ENCODE data around the gene IFT57. TPM values are rescaled to one million over a fixed set of nuclear protein-coding genes. Genes with fewer than 3 reads are reported as not detected.
A peak's percentile ranks its signal among the peaks of the same experiment; 100 is the strongest.
"Not testable (repeated sequence)": the region's sequence is repeated elsewhere in the genome, so short reads cannot be mapped to it uniquely, and the experiment has no call there.

IFT57 gene
- total RNA-seq, 1 donor from 2014 or later, result 43.4 TPM

- DNase-seq (ENCODE audit: low read depth), result no peak
These were observed 57.8 kb downstream of the IFT57 start for GRCh38 chr3:108164391-108164790.

- no peak for DNase-seq (ENCODE audit: low read depth)
These were observed 62.4 kb downstream of the IFT57 start for GRCh38 chr3:108159865-108160264.

- DNase-seq (ENCODE audit: low read depth), result no peak
These were observed 63.1 kb downstream of the IFT57 start for GRCh38 chr3:108159105-108159504.

GRCh38 chr3:108158251-108158650 is 64.0 kb downstream of the IFT57 start:
- no peak for DNase-seq (ENCODE audit: low read depth)

- DNase-seq (ENCODE audit: low read depth), result no peak
These were observed 65.0 kb downstream of the IFT57 start for GRCh38 chr3:108157273-108157672.

- DNase-seq (ENCODE audit: low read depth), result no peak
These were observed 65.8 kb downstream of the IFT57 start for GRCh38 chr3:108156312-108156853.

- not testable (repeated sequence) for DNase-seq (ENCODE audit: low read depth)
These were observed 66.6 kb downstream of the IFT57 start for GRCh38 chr3:108155642-108156041.

- DNase-seq (ENCODE audit: low read depth), result peak; percentile 64
These were observed 68.7 kb downstream of the IFT57 start for GRCh38 chr3:108153451-108153981.

GRCh38 chr3:108152274-108152673 is 70.0 kb downstream of the IFT57 start:
- DNase-seq (ENCODE audit: low read depth), result no peak

GRCh38 chr3:108150200-108150599 is 72.0 kb downstream of the IFT57 start:
- no peak for DNase-seq (ENCODE audit: low read depth)

GRCh38 chr3:108146139-108146538 is 76.1 kb downstream of the IFT57 start:
- no peak for DNase-seq (ENCODE audit: low read depth)

GRCh38 chr3:108145578-108145977 is 76.6 kb downstream of the IFT57 start:
- DNase-seq (ENCODE audit: low read depth), result no peak

GRCh38 chr3:108137460-108137814 is 84.8 kb downstream of the IFT57 start:
- DNase-seq (ENCODE audit: low read depth), result no peak

GRCh38 chr3:108136561-108137459 is 85.4 kb downstream of the IFT57 start:
- DNase-seq (ENCODE audit: low read depth), result no peak

- DNase-seq (ENCODE audit: low read depth), result no peak
These were observed 87.7 kb downstream of the IFT57 start for GRCh38 chr3:108134555-108134880.

GRCh38 chr3:108133858-108134554 is 88.2 kb downstream of the IFT57 start:
- DNase-seq (ENCODE audit: low read depth), result no peak

- no peak for DNase-seq (ENCODE audit: low read depth)
These were observed 89.2 kb downstream of the IFT57 start for GRCh38 chr3:108133048-108133369.

GRCh38 chr3:108131475-108132134 is 90.6 kb downstream of the IFT57 start:
- peak; percentile 54 for DNase-seq (ENCODE audit: low read depth)

- peak; percentile 89 for DNase-seq (ENCODE audit: low read depth)
These were observed 91.3 kb downstream of the IFT57 start for GRCh38 chr3:108130701-108131474.

- no peak for DNase-seq (ENCODE audit: low read depth)
These were observed 92.0 kb downstream of the IFT57 start for GRCh38 chr3:108130236-108130635.
